ENCODE results near the gene PRKCZ.

Gene PRKCZ

DNA sequence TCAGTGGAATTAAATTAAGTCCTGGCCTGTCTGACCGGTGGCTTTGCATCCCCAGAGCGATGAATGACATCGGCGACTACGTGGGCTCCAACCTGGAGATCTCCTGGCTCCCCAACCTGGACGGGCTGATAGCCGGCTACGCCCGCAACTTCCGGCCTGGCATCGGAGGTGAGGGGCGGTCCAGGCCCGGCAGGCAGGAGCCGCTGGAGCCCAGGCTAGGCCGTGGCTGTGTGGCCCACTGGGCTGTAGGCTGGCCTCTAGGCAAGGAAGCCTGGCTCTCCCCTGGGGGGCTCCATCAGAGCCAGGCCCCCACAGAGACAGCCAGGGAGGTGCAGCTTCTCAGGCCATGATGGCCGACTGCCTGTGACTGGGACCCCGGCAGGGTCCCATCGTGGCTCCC, 25.3 kb upstream of the PRKCZ start:
- DNase-seq (ENCODE audit: low spot score): no peak

DNA sequence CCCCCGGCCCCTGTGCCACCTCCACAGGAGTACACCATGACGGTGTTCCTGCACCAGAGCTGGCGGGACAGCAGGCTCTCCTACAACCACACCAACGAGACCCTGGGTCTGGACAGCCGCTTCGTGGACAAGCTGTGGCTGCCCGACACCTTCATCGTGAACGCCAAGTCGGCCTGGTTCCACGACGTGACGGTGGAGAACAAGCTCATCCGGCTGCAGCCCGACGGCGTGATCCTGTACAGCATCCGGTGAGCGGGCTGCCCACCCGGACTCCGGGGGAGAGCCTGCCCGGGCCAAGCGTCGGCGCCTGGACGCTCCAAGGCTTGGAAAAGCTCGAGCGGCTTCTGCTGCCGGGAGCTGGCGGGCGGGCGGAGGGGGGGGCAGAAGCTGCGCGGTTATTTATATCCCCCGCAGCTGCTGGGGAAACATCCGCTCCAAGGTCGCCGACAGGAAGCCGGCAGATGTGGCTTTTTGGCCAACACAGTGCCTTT, 24.7 kb upstream of the PRKCZ start:
- DNase-seq (ENCODE audit: low spot score): no peak

DNA sequence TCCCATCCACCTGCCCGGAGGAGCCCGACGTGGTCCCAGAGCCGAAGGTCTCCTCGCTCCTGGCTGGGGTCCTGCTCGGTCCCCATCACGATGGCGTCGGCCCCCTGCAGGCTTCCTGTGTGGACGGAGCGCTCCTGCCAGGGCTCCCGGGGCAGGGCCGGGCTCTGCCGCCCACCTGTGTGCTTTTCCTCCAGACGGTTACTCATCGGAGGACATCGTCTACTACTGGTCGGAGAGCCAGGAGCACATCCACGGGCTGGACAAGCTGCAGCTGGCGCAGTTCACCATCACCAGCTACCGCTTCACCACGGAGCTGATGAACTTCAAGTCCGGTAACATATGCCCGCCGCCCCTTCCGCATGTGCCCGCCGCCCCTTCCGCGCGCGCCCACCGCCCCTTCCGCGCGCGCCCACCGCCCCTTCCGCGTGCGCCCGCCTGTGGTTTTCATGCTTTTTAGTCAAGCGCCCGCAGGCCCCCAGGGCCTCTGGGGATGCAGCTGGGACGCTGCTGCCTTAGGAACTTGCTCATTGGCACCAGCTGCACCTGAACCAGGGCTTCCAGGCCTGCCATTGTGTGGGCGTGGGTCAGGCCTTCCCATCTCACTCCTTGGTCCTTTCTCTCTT, 22.1 kb upstream of the PRKCZ start:
- no peak for DNase-seq (ENCODE audit: low spot score)

DNA sequence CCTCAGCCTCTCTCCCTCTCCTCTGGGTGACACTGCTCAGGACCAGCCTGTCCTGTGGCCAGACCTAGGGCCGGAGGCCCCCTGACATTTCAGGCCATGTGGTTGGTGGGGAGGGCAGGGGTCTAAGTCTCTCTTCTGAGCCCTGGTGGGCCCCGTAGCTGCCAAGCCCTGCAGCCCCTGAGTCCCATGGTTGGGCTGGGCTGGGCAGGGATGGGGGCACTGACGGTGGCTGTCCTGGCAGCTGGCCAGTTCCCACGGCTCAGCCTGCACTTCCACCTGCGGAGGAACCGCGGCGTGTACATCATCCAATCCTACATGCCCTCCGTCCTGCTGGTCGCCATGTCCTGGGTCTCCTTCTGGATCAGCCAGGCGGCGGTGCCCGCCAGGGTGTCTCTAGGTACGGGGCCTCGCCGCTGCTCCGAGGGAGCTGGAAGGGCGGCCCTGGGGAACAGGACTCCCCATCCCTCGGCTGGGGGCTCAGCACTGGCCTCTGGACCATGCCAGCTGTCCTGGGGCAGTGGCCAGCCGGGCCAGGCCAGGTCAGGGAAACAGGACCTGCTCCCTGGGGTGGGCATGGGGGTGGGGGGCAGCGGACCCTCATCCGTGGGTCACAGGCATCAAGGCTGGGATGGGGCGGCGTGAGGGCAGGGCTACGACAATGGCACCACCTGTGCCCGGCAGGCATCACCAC, 21.2 kb upstream of the PRKCZ start:
- no peak for DNase-seq (ENCODE audit: low spot score)

DNA sequence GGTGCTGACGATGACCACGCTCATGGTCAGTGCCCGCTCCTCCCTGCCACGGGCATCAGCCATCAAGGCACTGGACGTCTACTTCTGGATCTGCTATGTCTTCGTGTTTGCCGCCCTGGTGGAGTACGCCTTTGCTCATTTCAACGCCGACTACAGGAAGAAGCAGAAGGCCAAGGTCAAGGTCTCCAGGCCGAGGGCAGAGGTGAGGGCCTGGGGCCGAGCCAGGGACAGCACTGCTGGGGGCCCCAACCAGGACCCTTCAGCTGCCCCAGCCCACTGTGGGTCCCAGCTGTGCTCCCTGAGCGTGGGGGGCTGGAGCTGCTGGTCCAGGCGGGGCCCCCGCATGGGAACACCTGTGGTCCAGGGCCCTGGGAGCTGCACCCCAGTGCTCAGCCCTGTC, 20.6 kb upstream of the PRKCZ start:
- DNase-seq (ENCODE audit: low spot score): no peak

DNA sequence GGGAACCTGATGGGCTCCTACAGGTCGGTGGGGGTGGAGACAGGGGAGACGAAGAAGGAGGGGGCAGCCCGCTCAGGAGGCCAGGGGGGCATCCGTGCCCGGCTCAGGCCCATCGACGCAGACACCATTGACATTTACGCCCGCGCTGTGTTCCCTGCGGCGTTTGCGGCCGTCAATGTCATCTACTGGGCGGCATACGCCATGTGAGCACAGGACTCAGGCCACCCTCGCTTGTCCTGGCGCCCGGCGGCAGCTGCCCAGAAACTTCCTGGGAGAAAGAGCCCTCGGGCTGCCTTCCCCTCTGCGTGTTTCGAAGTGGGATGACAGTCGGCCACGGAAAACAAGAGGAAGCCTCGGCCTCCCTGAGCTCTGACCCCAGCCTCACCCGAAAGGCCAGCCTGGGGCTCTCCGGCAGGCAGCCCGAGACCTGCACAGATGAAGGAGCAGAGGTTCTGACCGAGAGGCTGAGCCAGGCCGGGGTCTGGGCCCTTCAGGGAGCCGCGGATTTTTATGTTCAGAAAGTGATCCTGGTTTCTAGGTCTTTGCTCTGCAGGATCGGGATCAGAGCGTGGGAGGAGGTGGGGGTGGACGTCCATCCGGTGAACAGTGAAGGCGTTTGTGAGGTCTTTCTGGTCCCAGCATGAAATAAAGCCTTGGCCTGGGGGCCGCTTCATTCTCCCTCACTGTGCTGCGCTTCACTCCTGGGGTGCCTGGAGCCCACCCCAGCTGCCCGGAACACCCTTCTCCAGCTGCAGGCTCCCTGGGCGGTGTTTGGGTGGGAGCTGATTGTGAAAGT, 19.9 kb upstream of the PRKCZ start:
- DNase-seq (ENCODE audit: low spot score): no peak

DNA sequence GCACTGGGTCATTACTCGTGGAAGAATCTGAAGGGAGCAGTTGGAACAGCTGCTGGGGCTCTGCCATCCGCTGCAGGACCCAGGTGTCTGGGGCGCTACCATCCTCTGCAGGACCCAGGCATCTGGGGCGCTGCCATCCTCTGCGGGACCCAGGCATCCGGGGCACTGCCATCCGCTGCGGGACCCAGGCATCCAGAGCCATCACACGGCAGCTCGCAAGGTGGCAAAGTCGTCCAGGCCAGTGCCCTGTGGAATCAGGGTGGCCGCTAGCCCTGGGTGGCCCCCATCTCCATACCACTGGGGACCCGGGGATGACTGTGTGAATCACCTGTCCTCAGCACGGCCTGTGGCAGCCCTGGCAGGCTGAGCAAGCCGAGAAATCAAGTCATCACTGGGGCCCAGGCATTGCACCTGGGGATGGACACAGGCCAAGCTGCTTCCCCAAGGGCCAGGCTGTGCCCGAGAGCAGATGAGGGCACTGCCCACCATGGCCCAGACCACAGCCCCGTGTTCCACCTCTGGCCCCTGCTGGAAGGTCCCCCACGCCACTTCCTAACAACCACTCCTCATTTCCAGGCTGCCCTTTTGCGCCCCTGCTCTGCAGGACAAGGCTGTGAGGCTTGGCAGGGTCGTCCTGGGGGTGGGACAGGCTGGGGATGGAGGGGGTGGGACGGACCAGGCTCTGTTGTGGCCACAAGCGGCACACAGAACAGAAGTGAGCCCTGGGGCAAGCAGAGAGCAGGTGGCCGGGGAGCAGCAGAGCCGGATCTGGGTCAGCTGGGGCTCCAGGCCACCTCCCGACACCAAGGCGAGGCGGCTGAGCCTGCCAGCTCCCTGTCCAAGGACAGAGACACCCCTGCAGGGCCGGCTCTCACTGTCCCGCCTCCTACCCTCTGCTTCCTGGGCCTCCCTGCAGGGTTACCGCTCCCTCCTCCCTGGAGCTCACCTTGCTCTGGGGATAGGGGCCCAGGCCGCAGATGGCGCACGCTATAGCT, 18.4 kb upstream of the PRKCZ start:
- no peak for DNase-seq (ENCODE audit: low spot score)

DNA sequence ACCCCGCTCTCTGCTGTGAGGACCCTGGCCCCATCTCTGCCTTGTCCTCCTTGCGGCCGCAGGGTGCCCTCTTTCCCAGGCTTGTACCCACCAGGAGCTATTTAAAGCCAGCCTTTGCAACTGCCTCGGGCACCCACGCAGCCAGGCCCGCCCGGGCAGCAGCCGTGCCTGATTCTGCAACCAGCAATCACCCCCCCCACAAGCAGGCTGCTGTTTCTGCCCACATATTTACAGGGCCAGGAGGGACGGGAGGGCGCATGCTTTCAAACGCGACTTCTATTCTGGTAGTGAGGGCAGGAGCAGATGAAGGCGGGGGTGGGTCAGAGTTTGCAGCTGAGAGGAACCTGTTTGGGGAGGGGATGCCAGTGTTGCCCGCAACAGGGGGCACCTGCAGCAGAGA, 17.5 kb upstream of the PRKCZ start:
- no peak for DNase-seq (ENCODE audit: low spot score)

DNA sequence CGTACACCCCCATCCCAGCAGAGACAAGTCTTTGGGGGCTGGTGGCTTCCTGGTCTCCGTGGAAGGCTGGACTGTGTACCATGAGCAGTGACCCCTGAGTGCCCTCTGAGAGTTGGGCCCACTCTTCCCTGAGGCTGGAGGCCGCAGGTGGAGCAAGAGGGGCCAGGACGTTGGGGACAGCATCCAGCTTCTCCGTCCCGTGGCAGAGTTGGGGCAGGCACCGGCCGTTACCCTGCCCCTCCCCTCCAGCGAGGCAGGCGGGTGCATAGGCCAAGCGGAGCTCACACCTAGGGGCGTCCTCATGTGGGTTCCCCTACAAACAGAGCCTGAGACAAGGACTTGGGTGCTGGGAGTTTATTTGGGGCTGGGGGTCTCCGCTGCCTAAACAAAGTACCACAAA, 17.0 kb upstream of the PRKCZ start:
- DNase-seq (ENCODE audit: low spot score): no peak

DNA sequence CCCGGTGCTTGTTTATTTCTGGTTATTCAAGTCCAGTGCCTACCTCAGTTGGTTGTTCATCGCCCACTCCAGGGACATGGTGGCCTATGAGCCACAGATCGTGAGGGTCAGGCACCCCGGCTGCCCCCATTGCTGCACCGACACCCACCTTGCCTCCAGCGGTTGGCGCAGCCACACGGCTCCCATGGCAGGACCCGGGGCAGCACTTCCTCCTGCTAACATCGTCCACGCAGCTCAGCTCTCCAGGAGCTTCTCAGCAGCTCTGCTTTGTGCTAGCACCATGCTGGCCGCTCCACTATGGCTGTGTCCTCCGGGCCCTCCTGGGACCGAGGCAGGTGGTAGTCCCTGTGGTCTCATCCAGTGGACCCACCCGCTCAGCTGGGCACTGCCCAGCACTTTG, 13.9 kb upstream of the PRKCZ start:
- no peak for DNase-seq (ENCODE audit: low spot score)

DNA sequence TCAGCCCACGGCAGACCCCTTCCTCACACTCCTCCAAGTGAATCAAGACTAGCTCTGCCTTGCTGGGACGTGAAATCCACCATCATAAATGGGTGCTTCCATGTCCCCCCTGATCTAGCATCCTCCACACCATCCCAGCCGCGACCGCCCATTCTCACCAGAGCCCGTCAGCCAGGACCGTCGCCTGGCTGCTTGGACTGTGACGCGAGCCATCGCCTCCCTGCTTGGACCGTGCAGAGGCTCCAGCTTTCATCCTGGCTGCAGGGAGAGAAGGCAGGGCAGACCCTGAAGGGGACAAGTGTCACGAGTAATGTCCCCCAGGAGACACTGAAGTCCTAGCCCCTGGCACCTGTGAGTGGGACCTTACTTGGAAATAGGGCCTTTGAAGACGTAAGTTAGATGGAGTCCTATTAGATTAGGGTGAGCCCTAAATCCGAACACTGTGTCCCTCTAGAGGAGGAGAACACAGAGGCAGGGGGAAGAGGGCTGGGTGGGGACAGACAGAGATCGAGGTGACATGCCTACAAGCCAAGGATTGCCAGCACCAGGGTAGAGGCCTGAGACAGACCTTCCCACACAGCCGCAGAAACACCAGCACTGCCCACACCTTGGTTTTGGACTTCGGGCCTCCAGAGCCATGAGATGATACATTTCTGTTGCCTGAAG, 12.8 kb upstream of the PRKCZ start:
- DNase-seq (ENCODE audit: low spot score): no peak

DNA sequence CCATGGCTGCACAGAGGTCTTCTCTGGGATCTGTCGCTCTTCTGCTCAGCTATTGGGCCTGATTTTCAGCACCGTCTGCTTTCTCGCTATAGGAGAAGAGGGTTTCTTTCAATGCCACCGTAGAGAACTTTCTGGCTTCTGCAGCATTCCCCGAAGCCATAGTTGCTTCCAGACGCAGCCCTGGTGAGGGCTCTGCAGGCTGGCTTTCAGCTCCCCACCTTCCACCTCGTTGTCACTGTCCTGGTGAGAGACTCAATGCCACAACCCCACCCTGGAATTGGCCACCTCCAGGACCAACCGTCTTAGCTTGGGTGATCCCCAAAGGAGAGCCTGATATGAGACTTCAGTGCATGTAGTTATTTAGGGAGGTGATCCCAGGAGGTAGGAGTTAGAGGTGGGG, 12.0 kb upstream of the PRKCZ start:
- DNase-seq (ENCODE audit: low spot score): no peak

DNA sequence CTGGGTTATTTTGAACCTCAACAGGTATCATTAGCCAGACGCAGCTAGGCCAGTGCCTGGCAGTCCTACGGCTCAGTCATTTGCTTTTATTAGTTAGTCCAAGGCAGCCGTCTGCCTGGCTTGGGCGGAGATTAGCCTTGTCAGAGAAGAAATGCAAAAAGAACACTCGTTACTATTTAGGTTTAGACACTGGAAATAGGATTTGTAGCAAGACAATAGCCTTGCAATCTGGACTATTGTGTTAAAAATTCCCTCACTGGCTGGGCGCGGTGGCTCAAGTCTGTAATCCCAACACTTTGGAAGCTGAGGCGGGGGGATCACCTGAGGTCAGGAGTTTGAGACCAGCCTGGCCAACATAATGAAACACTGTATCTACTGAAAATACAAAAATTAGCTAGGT, 11.0 kb upstream of the PRKCZ start:
- no peak for DNase-seq (ENCODE audit: low spot score)

DNA sequence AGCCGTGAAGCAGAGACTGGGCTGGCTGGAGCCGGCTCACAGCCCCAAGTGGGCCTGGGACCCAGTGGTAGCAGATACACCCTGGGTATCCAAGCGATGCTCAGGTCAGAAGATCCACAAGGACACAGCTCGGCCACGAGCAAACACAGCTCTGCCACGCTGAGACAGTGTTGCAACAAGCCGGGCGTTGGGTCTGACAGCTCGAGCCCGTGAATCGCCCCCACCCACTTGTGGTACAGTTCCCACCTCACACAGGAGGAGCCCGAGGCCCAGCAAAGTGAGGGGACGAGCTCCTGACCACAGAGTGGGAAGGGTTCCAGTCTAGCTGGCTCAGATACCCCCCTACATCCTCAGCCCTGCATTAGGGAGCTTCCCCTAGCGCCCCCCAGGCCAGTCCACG, 8.9 kb upstream of the PRKCZ start:
- no peak for DNase-seq (ENCODE audit: low spot score)

DNA sequence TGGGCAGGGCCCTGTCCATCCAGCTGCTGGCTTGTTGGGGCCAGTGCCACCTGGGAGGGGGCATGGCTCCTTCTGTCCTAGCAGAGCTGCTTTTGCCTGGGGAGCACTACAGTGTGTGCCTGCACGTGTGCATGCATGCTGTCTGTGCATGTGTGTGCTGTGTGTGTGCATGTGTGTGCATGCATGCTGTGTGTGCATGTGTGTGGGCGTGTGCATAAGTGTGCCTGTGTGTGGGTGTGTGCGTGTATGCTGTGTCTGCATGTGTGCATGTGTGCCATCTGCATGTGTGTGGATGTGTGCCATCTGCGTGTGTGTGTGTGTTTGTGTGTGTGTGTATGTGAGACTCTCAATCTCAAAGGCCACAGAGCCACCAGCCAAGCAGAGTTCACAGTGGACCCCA, 8.3 kb upstream of the PRKCZ start:
- DNase-seq (ENCODE audit: low spot score): no peak

DNA sequence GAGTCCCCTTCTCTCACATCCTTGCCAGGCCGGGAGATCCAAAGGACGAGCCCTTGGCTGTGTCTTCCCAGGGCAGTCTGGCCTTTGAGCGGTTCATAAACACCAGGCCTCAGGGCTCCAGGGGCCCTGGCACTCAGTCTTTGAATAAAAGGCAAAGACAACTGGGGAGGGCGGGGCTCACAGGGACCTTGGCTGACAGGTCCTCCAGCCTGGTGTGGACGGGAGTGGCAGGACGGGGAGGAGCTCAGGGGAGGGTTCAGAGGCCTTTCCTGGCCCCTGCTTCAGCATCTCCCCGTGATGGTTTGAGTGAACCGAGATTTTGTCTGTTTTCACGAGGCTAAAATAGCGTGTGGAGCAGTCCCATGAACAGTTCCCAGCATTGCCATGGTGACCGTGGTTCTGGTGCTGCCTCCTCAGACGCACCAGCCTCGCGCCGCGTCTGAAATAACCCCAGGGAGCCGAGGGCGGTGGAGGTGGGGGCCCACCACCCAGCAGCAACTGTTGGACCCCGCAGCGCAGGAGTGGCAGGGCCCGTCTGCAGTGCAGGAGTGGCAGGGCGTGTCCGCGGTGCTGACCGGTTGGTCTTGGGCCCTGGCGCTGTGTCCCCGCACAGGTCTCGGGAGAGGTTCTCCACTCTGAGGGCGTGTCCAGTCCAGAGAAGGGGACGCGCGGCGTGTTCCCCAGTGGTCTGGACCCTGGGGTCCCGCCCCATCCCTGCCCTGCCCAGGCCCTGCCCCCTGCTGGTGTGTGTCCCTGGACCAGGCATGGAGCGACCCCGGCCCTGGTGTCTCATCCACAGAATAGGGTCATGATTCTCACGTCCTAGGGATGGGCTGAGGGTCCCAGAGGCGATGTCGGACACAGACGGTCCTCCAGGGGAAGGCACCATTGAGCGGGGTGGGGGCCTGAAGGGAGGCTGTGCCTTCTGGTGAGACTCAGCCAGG, 7.1 kb upstream of the PRKCZ start:
- no peak for DNase-seq (ENCODE audit: low spot score)

DNA sequence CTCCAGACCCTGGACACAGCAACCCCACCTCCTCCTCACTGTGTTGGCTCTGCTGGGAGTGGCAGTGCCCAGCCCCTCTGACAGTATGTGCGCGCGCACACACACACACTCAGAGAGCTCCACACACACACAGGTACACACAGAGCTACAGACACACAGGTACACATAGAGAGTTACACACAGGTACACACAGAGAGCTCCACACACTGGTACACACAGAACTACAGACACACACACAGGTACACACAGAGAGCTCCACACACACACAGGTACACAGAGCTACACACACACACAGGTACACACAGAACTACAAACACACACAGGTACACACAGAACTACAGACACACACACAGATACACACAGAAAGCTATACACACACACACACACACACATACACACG, 6.3 kb upstream of the PRKCZ start:
- DNase-seq (ENCODE audit: low spot score): no peak

DNA sequence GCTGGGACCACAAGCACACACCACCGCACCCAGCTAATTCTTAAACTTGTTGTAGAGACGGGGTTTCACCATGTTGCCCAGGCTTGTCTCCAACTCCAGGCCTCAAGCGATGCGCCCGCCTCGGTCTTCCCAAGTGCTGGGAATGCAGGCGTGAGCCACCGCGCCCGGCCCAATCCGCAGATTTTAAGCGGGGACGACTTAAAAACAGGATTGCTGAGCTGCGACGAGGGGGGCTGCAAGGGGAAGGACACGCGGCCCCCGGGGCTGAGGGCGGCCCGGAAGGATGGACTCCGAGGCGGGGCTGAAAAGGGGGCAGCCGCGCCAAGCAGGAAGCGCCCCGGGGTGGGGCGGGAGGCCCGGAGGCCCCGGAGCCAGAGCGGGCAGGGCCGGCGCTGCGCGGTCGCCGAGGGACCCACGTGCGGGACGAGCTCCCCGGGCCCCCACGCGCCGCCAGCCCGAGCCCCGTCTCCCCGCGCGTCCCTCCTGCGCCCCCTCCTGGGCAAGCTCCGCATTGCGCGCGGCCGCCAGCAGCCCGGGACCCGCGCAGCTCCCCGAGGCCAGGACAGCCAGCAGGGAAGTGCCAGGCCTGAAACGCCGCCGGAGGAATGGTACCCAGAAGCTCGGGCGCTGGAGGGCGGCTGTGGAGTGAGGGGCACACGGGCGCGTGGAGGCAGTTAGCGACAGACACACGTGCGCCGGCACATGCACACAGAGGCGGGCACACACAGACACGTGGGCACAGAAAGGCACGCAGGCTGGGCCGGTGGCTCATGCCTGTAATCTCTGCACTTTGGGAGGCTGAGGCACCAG, 5.5 kb upstream of the PRKCZ start:
- peak; percentile 90 for DNase-seq (ENCODE audit: low spot score)

DNA sequence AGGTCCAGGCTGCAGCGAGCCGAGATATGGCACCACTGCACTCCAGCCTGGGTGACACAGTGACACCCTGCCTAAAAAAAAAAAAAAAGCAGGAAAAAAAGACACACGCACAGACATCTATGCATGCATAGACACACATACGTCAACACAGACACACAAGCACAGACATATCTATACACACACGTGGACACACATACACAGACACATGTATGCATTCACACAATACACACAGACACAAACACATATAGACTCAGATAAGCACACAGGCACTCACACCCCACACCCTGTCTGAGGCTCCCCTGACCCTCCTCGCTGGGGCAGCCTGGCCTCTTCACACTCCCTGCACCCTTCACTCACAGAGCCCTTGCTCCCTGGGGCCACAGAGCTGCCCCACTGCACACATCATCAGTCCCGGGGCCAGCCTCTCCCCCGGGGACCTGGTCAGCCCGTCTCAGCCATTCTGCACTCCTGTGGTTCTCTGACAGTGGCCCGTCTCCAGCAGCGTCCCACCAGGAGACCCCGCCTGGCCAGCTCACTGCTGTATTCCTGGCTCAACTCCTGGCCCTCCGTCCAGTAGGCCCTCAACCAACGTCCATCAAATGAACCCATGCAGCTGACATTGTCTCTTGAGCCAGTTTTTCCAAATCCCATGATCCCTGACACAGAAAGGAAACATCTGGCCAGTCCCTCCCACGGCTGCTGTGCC, 4.6 kb upstream of the PRKCZ start:
- no peak for DNase-seq (ENCODE audit: low spot score)

Data from left forelimb (tissue), 1 donor.